ENCODE measurements around the gene RBL2.
"Not testable (repeated sequence)": the region's sequence is repeated elsewhere in the genome, so short reads cannot be mapped to it uniquely, and the experiment has no call there.

RBL2 gene

GRCh38 chr16:53523126-53523804, 89.0 kb downstream of the RBL2 start:
- H3K27me3 Mint-ChIP-seq = no peaks in the 10 kb centered on the region
- H3K4me3 Mint-ChIP-seq = no peak overlapping the region
- H3K9me3 Mint-ChIP-seq = no peaks in the 10 kb centered on the region
- H3K27ac Mint-ChIP-seq = no peak overlapping the region
- no peak for ATAC-seq (ENCODE audit: low read depth)
- DNase-seq (ENCODE audit: low spot score in 2 of 2) = no peak
- peaks cover 23% of the 10 kb centered on the region for H3K4me1 Mint-ChIP-seq
- H3K36me3 Mint-ChIP-seq = no peaks in the 10 kb centered on the region

GRCh38 chr16:53523971-53524548, 89.8 kb downstream of the RBL2 start:
- Mint-ChIP-seq H3K27ac (no peak overlapping the region), H3K36me3 (no peaks in the 10 kb centered on the region), H3K4me3 (no peak overlapping the region), H3K9me3 (no peaks in the 10 kb centered on the region), H3K27me3 (no peaks in the 10 kb centered on the region), H3K4me1 (peaks cover 16% of the 10 kb centered on the region)
- ATAC-seq (ENCODE audit: low read depth) = no peak
- no peak for DNase-seq (ENCODE audit: low spot score in 2 of 2)

DNA sequence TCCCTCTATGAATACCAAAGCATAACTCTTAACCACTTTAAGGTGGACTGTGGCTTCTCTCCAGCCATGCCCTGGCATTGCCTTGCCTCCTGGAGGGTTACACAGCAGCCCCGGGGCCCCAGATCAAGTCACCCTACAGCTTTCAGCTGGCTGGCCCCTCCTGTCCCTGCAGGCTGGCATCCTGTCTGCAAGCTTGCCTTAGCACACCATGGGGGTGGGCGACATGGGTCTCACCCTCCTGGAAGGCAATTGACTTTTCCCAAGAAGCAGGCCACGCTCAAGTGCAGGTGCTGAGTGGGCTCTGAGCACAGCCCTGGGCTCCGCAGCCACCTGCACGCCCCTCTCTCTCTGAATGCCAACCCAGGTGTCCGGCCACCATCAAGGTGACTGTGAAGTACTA, 94.5 kb downstream of the RBL2 start:
- Mint-ChIP-seq H3K27me3 (no peaks in the 10 kb centered on the region), H3K4me1 (peaks cover 6% of the 10 kb centered on the region), H3K36me3 (no peaks in the 10 kb centered on the region), H3K27ac (no peak overlapping the region), H3K4me3 (no peak overlapping the region), H3K9me3 (no peaks in the 10 kb centered on the region)
- DNase-seq (ENCODE audit: low spot score in 2 of 2) (no peak), ATAC-seq (ENCODE audit: low read depth) (no peak)

GRCh38 chr16:53529513-53529912, 95.2 kb downstream of the RBL2 start:
- Mint-ChIP-seq H3K36me3 (no peaks in the 10 kb centered on the region), H3K9me3 (no peaks in the 10 kb centered on the region), H3K4me1 (peaks cover 12% of the 10 kb centered on the region), H3K4me3 (no peak overlapping the region), H3K27me3 (no peaks in the 10 kb centered on the region), H3K27ac (no peak overlapping the region)
- DNase-seq (ENCODE audit: low spot score in 2 of 2) (no peak), ATAC-seq (ENCODE audit: low read depth) (no peak)

DNA sequence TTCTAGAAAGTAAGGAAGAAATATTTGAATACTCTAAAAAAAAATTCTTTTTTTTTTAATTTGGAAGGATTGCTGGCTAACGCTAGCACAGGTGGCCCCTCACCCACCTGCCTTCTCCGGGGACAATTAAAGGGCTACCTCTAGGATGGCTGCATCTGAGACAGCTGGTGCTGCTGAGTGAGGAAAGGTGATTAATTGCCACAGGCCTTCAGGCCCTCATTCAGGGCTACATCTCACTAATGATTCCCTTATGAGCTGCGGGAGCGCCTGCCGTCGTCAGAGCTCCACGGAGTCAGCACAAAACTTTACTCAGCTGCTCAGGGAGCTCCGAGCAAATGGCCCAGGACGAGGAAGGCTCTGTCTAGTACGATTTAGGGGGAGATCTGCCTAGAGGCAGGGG, 95.8 kb downstream of the RBL2 start:
- ATAC-seq (ENCODE audit: low read depth) (no peak), DNase-seq (ENCODE audit: low spot score in 2 of 2) (no peak)
- peaks cover 16% of the 10 kb centered on the region for H3K4me1 Mint-ChIP-seq
- H3K4me3 Mint-ChIP-seq = no peak overlapping the region
- H3K27ac Mint-ChIP-seq = no peak overlapping the region
- H3K36me3 Mint-ChIP-seq = no peaks in the 10 kb centered on the region
- H3K27me3 Mint-ChIP-seq = no peaks in the 10 kb centered on the region
- H3K9me3 Mint-ChIP-seq = no peaks in the 10 kb centered on the region

DNA sequence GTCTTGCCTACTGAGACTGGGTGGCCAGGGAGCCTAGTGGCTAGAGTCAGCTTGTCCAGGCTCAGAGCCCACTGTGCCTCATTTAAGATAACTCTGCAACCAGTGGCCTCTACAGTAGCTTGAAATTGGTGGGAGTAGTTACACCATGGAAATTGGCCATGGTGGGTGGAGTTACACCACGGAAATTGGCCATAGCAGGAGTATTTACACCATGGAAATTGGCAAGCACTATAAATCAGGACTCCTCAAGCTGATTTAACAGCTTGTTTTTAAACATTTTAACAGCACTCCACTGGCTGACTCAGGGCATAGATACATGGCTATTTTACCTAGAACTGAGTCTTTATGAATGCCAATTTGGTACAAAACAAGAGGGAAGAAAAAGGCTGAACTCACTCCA, 96.5 kb downstream of the RBL2 start:
- H3K27ac Mint-ChIP-seq = no peak overlapping the region
- no peak overlapping the region for H3K4me3 Mint-ChIP-seq
- H3K36me3 Mint-ChIP-seq = no peaks in the 10 kb centered on the region
- DNase-seq (ENCODE audit: low spot score in 2 of 2) = no peak
- H3K4me1 Mint-ChIP-seq = peaks cover 16% of the 10 kb centered on the region
- ATAC-seq (ENCODE audit: low read depth) = no peak
- H3K9me3 Mint-ChIP-seq = no peaks in the 10 kb centered on the region
- H3K27me3 Mint-ChIP-seq = no peaks in the 10 kb centered on the region

DNA sequence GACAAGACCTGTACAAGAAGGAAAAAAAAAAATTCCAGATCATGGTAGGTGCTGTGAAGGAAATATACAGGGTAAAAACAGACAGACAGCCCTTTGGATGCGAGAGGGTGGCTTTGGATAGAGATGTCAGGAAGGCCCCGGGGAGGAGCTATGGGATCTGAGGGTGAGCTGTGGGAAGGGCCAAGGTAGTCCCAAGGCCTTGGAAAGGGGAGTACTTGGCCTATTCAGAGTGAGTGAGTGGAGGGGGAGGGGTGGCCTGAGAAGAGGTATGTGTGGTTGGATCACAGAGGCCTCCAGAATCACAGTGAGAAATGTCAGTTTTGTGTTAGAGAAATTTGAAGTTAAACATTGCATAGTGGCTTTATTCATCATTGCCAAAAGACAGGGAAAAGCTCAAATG, 99.9 kb downstream of the RBL2 start:
- Mint-ChIP-seq H3K4me3 (no peak overlapping the region), H3K4me1 (peaks cover 11% of the 10 kb centered on the region), H3K27ac (peak overlapping the region; percentile 1), H3K9me3 (no peaks in the 10 kb centered on the region), H3K36me3 (no peaks in the 10 kb centered on the region), H3K27me3 (no peaks in the 10 kb centered on the region)
- DNase-seq (ENCODE audit: low spot score in 2 of 2) (no peak), ATAC-seq (ENCODE audit: low read depth) (no peak)

GRCh38 chr16:53537626-53538025, 103.4 kb downstream of the RBL2 start:
- DNase-seq (ENCODE audit: low spot score in 2 of 2) (no peak), ATAC-seq (ENCODE audit: low read depth) (no peak)
- no peaks in the 10 kb centered on the region for H3K27me3 Mint-ChIP-seq
- H3K27ac Mint-ChIP-seq = no peak overlapping the region
- no peak overlapping the region for H3K4me3 Mint-ChIP-seq
- no peaks in the 10 kb centered on the region for H3K9me3 Mint-ChIP-seq
- H3K36me3 Mint-ChIP-seq = no peaks in the 10 kb centered on the region
- peaks cover 14% of the 10 kb centered on the region for H3K4me1 Mint-ChIP-seq

- not testable (repeated sequence) for DNase-seq (ENCODE audit: low spot score in 2 of 2); H3K4me1 Mint-ChIP-seq; H3K9me3 Mint-ChIP-seq; H3K4me3 Mint-ChIP-seq; H3K27me3 Mint-ChIP-seq; H3K36me3 Mint-ChIP-seq; ATAC-seq (ENCODE audit: low read depth); H3K27ac Mint-ChIP-seq
Measured at GRCh38 chr16:53539346-53539745, 105.1 kb downstream of the RBL2 start.

DNA sequence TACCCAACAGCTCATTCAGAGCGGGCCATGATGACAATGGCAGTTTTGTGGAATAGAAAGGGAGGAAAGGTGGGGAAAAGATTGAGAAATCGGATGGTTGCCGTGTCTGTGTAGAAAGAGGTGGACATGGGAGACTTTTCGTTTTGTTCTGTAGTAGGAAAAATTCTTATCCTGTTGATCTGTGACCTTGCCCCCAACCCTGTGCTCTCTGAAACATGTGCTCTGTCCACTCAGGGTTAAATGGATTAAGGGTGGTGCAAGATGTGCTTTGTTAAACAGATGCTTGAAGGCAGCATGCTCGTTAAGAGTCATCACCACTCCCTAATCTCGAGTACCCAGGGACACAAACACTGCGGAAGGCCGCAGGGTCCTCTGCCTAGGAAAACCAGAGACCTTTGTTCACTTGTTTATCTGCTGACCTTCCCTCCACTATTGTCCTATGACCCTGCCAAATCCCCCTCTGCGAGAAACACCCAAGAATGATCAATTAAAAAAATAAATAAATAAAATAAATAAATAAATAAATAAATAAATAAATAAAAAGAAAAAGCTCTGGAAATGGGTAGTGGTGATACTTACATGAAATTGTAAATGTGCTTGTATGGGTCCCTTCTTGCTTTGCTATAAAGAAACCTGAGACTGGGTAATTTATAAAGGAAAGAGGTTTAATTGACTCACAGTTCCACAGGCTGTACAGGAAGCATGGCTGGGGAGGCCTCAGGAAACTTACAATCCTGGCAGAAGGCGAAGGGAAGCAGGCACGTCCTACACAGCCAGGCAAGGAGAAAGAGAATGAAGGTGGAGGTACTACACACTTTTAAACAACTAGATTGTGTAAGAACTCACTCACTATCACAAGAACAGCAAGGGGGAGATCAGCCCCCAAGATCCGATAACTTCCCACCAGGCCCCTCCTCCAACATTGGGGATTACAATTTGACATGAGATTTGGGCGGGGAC, 105.8 kb downstream of the RBL2 start:
- H3K4me1 Mint-ChIP-seq; H3K27me3 Mint-ChIP-seq; H3K36me3 Mint-ChIP-seq; DNase-seq (ENCODE audit: low spot score in 2 of 2); H3K27ac Mint-ChIP-seq; ATAC-seq (ENCODE audit: low read depth); H3K4me3 Mint-ChIP-seq; H3K9me3 Mint-ChIP-seq: not testable (repeated sequence)

Measured in memory B cell (primary cell).